GM23338 (cell line): ENCODE measurements around the gene FLNA.

Experiments used
- CREB1 ChIP-seq: fragments of 250-450 bp; sonication (Bioruptor Pico); IDR thresholded peaks from 2 replicates; pipeline ENCODE4 v1.5.0; 2020; ENCODE audit warnings: low read depth, mild to moderate bottlenecking, moderate library complexity
- CTCF ChIP-seq, 2 experiments: fragments of 200-600 bp in 1 of 2; sonication (generic) in 1 of 2; conservative IDR thresholded peaks; 2 replicates each; pipeline versions ENCODE4 v1.5.1 to v1.6.1; 2016 to 2017; ENCODE audit warnings: antibody characterized with exemption in 2 of 2, low read depth in 2 of 2, mild to moderate bottlenecking in 2 of 2, moderate library complexity in 1 of 2
- EZH2 ChIP-seq: fragments of 200-600 bp; sonication (generic); IDR thresholded peaks from one replicate; pipeline ENCODE4 v1.8.0; 2017; ENCODE audit warnings: antibody characterized with exemption, mild to moderate bottlenecking, low read depth; ENCODE audit not compliant: unreplicated experiment

- TF ChIP-seq EZH2 (no peak), CTCF (conservative IDR thresholded peaks at IDR 0.05; ENCODE audit: low read depth in 2 of 2) (no peak), CREB1 (CRISPR knock-in tag) (no peak)
These were observed 44.8 kb upstream of the FLNA start for GRCh38 chrX:154419189-154419588.
